Ureter (tissue), 1 donor: Measurements from ENCODE around the gene GABBR2. TPM values are rescaled to one million over a fixed set of nuclear protein-coding genes. Genes with fewer than 3 reads are reported as not detected.

ENCODE experiments used
- DNase-seq: peaks from one replicate; pipeline ENCODE4 v3.0.0-alpha.2; 2020; ENCODE audit warnings: low spot score
- total RNA-seq: library from RNA; stranded (reverse); gene quantifications from one replicate; pipeline ENCODE4 v1.2.4, GENCODE V29; 2023
- donor health status: DM: yes; HTN: yes; CAD: no.

The GABBR2 gene
- total RNA-seq, 1 donor from 2014 or later = 12.2 TPM

- no peak for DNase-seq
Observed at GRCh38 chr9:98570055-98570454, 138.7 kb downstream of the GABBR2 start.

- no peak for DNase-seq
Observed at GRCh38 chr9:98569491-98569890, 139.2 kb downstream of the GABBR2 start.

- no peak for DNase-seq
Observed at GRCh38 chr9:98568909-98569469, 139.7 kb downstream of the GABBR2 start.

GRCh38 chr9:98568234-98568908 lies 140.4 kb downstream of the GABBR2 start:
- no peak for DNase-seq

GRCh38 chr9:98567540-98568233 lies 141.0 kb downstream of the GABBR2 start:
- DNase-seq = no peak

- no peak for DNase-seq
Observed at GRCh38 chr9:98565152-98566135, 143.3 kb downstream of the GABBR2 start.

GRCh38 chr9:98564714-98565113 lies 144.0 kb downstream of the GABBR2 start:
- no peak for DNase-seq

- no peak for DNase-seq
Observed at GRCh38 chr9:98563988-98564387, 144.7 kb downstream of the GABBR2 start.

GRCh38 chr9:98563212-98563907 lies 145.4 kb downstream of the GABBR2 start:
- no peak for DNase-seq

GRCh38 chr9:98559561-98559960 lies 149.2 kb downstream of the GABBR2 start:
- no peak for DNase-seq

GRCh38 chr9:98558575-98558974 lies 150.2 kb downstream of the GABBR2 start:
- DNase-seq = no peak

GRCh38 chr9:98556511-98556910 lies 152.2 kb downstream of the GABBR2 start:
- no peak for DNase-seq

- no peak for DNase-seq
Observed at GRCh38 chr9:98555651-98556465, 152.9 kb downstream of the GABBR2 start.

- no peak for DNase-seq
Observed at GRCh38 chr9:98554752-98555151, 154.0 kb downstream of the GABBR2 start.

- DNase-seq = no peak
Observed at GRCh38 chr9:98552331-98552730, 156.4 kb downstream of the GABBR2 start.

- DNase-seq = no peak
Observed at GRCh38 chr9:98551511-98552286, 157.0 kb downstream of the GABBR2 start.

- DNase-seq = no peak
Observed at GRCh38 chr9:98550206-98550820, 158.4 kb downstream of the GABBR2 start.

- no peak for DNase-seq
Observed at GRCh38 chr9:98549401-98549800, 159.3 kb downstream of the GABBR2 start.

GRCh38 chr9:98547606-98548005 lies 161.1 kb downstream of the GABBR2 start:
- DNase-seq = no peak
